ENCODE data around the gene PLCD4. TPM values are rescaled to one million over a fixed set of nuclear protein-coding genes. Genes with fewer than 3 reads are reported as not detected.

Gene PLCD4
- total RNA-seq, 4 donors from 2014 or later, result 21.6 to 60.9 (median 43.7) TPM

DNA sequence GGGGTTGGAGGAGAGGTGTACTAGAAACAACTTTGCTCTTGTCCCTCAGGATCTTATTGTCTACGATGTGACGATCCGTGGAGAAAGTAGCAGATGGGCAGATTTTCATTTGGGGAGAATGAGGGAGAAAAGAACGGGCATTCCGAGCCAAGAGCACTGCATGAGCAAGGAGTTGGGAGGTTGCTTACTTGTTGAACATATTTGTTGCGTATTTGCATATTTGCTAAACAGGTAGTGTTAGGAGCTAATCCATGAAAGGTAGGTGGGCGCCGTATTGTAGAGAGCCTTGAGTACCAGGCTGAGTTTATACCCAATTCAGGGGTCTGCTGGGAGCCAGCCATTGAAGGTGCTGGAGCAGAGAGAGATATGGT, 52.3 kb downstream of the PLCD4 start:
- no peak for TF ChIP-seq POLR2A (IDR thresholded peaks at IDR 0.05)
- TF ChIP-seq, protein P1, sequence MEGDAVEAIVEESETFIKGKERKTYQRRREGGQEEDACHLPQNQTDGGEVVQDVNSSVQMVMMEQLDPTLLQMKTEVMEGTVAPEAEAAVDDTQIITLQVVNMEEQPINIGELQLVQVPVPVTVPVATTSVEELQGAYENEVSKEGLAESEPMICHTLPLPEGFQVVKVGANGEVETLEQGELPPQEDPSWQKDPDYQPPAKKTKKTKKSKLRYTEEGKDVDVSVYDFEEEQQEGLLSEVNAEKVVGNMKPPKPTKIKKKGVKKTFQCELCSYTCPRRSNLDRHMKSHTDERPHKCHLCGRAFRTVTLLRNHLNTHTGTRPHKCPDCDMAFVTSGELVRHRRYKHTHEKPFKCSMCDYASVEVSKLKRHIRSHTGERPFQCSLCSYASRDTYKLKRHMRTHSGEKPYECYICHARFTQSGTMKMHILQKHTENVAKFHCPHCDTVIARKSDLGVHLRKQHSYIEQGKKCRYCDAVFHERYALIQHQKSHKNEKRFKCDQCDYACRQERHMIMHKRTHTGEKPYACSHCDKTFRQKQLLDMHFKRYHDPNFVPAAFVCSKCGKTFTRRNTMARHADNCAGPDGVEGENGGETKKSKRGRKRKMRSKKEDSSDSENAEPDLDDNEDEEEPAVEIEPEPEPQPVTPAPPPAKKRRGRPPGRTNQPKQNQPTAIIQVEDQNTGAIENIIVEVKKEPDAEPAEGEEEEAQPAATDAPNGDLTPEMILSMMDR (IDR thresholded peaks at IDR 0.05 in 4 of 5, conservative IDR thresholded peaks at IDR 0.05 in 1 of 5), result no peak
- Histone ChIP-seq H3K36me3 (peaks cover 0 to 47% of the 10 kb centered on the region in 2 donors), H3K4me3 (peak overlapping the region; percentile 76 to 93 (median 84)), H3K9me3 (no peaks in the 10 kb centered on the region), H3K27ac (peak overlapping the region; percentile 95 to 98 (median 97)), H3K27me3 (no peaks in the 10 kb centered on the region), H3K4me1 (peaks cover 37 to 40% of the 10 kb centered on the region in 2 donors)
- DNase-seq (no peak), ATAC-seq (no peak)
- intact Hi-C loops (cut with DNase I; ENCODE audit: low total_unique reads) (loop anchor here (1.0 to 5.0 kb wide), 7 partner anchors 12 to 368 kb away; partner anchors contain the start of genes CNOT9, CTDSP1, PLCD4 and PRKAG3), in situ Hi-C loops (cut with MboI; ENCODE audit: low sequenced_read_pairs in 4 of 4) (loop anchor here in 3 of 4 donors (25.0 kb wide), 3 partner anchors 248 to 727 kb away; partner anchors contain the start of genes TMBIM1 (in 3 of the 3), VIL1 (in 2 of the 3) and DNPEP (in 1 of the 3))

DNA sequence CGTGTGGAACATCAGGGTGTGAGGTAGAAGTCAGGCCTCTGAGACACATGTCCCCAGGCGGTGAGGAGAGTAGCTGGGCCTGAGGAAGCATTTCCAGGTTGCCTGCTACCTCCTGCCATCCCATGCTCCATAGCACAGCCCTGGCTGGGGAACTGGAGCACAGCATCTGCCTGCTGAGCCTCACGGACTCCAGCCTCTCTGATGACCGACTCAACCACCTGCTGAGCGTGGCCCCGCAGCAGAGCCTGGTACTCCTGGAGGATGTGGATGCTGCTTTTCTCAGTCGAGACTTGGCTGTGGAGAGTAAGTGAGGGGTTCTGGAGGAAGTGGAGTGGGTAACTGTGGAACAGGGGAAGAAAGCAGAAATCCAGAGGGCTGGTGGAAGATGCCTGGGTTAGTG, 54.7 kb downstream of the PLCD4 start:
- ATAC-seq, result no peak

DNA sequence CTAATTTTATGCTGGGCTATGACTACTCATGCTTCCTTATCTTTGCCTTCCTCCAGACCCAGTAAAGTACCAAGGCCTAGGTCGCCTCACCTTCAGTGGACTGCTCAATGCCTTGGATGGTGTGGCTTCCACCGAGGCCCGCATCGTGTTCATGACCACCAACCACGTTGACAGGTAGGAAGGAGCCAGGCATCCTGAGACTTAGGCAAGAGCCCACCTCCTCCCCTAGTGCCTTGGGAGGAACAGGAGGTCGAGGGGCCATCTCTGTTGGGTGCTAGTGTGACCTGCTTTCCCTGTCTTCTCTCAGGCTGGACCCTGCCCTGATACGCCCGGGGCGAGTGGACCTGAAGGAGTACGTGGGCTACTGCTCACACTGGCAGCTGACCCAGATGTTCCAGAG, 55.1 kb downstream of the PLCD4 start:
- H3K9me3 ChIP-seq, result no peaks in the 10 kb centered on the region
- H3K36me3 ChIP-seq, result peaks cover 0 to 69% of the 10 kb centered on the region in 2 donors
- no peak overlapping the region for H3K4me3 ChIP-seq
- intact Hi-C loops (cut with DNase I; ENCODE audit: low total_unique reads), result no loop called here
- DNase-seq (no peak), ATAC-seq (no peak)
- no peak overlapping the region for H3K27ac ChIP-seq
- peaks cover 15 to 20% of the 10 kb centered on the region in 2 donors for H3K4me1 ChIP-seq
- no peaks in the 10 kb centered on the region for H3K27me3 ChIP-seq
- TF ChIP-seq, protein P1 (IDR thresholded peaks at IDR 0.05 in 4 of 5, conservative IDR thresholded peaks at IDR 0.05 in 1 of 5), result no peak
- TF ChIP-seq POLR2A (IDR thresholded peaks at IDR 0.05), result no peak
- in situ Hi-C loops (cut with MboI; ENCODE audit: low sequenced_read_pairs in 4 of 4), result loop anchor here in 3 of 4 donors (25.0 kb wide), 3 partner anchors 251 to 724 kb away; partner anchors contain the start of genes TMBIM1 (in 3 of the 3), VIL1 (in 2 of the 3) and DNPEP (in 1 of the 3)

More for the DNA sequence above, 54.7 kb downstream of the PLCD4 start:
- Histone ChIP-seq H3K27me3 (no peaks in the 10 kb centered on the region), H3K27ac (no peak overlapping the region), H3K4me1 (peaks cover 15 to 20% of the 10 kb centered on the region in 2 donors), H3K36me3 (peaks cover 0 to 69% of the 10 kb centered on the region in 2 donors), H3K4me3 (no peak overlapping the region), H3K9me3 (no peaks in the 10 kb centered on the region)
- intact Hi-C loops (cut with DNase I; ENCODE audit: low total_unique reads), result no loop called here
- TF ChIP-seq POLR2A (IDR thresholded peaks at IDR 0.05), result no peak
- TF ChIP-seq, protein P1 (IDR thresholded peaks at IDR 0.05 in 4 of 5, conservative IDR thresholded peaks at IDR 0.05 in 1 of 5), result no peak
- DNase-seq, result no peak
- in situ Hi-C loops (cut with MboI; ENCODE audit: low sequenced_read_pairs in 4 of 4), result loop anchor here in 3 of 4 donors (25.0 kb wide), 3 partner anchors 250 to 725 kb away; partner anchors contain the start of genes TMBIM1 (in 3 of the 3), VIL1 (in 2 of the 3) and DNPEP (in 1 of the 3)

DNA sequence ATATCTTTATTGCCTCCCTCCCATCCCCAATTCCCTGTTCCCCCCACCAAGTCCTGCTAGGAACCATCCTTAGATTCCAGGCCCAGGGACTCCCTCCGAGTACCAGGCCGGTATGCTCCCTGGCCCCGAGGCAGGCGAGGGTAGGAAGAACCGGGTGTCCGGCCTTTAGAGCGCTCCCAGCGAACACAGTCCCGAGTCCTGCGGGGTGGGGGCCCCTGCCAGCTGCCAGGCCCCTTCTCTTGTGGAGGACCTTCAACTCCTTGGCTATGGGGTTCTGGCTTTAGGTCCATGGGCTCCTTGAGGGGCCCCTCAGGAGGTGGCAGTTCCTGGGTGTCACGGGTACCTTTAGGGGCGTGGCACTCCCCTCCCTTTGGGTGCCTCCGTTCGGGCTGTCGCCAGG, 56.2 kb downstream of the PLCD4 start:
- no peak for ATAC-seq

More for the DNA sequence above, 56.2 kb downstream of the PLCD4 start:
- H3K36me3 ChIP-seq, result peaks cover 0 to 70% of the 10 kb centered on the region in 2 donors
- H3K9me3 ChIP-seq, result no peaks in the 10 kb centered on the region
- no peak overlapping the region for H3K4me3 ChIP-seq
- no peaks in the 10 kb centered on the region for H3K27me3 ChIP-seq
- DNase-seq, result no peak
- in situ Hi-C loops (cut with MboI; ENCODE audit: low sequenced_read_pairs in 4 of 4), result loop anchor here in 3 of 4 donors (25.0 kb wide), 3 partner anchors 252 to 723 kb away; partner anchors contain the start of genes TMBIM1 (in 3 of the 3), VIL1 (in 2 of the 3) and DNPEP (in 1 of the 3)
- intact Hi-C loops (cut with DNase I; ENCODE audit: low total_unique reads), result no loop called here
- no peak for TF ChIP-seq POLR2A (IDR thresholded peaks at IDR 0.05)
- TF ChIP-seq, protein P1 (IDR thresholded peaks at IDR 0.05 in 4 of 5, conservative IDR thresholded peaks at IDR 0.05 in 1 of 5), result no peak
- no peak overlapping the region for H3K27ac ChIP-seq
- H3K4me1 ChIP-seq, result peaks cover 8 to 10% of the 10 kb centered on the region in 2 donors

All from gastrocnemius medialis (tissue), 4 donors.